Hepatic stellate cell (primary cell): ENCODE measurements around the gene AIG1.
A peak's percentile ranks its signal among the peaks of the same experiment; 100 is the strongest.
"Not testable (repeated sequence)": the region's sequence is repeated elsewhere in the genome, so short reads cannot be mapped to it uniquely, and the experiment has no call there.

ENCODE experiments used
- DNase-seq: peaks from one replicate; pipeline ENCODE4 v3.0.0; 2011; ENCODE audit warnings: low spot score

AIG1 gene

GRCh38 chr6:143058987-143059386, 1.7 kb upstream of the AIG1 start:
- DNase-seq: no peak

- DNase-seq: no peak
Observed at GRCh38 chr6:143059663-143060353, 881 bp upstream of the AIG1 start.

GRCh38 chr6:143060354-143060805, 309 bp upstream of the AIG1 start:
- DNase-seq: peak; percentile 84

- DNase-seq: no peak
Observed at GRCh38 chr6:143061597-143062385, 1.1 kb downstream of the AIG1 start.

GRCh38 chr6:143062551-143062950, 1.9 kb downstream of the AIG1 start:
- no peak for DNase-seq

GRCh38 chr6:143063631-143064030, 2.9 kb downstream of the AIG1 start:
- no peak for DNase-seq

- DNase-seq: no peak
Observed at GRCh38 chr6:143064271-143064670, 3.6 kb downstream of the AIG1 start.

- DNase-seq: no peak
Observed at GRCh38 chr6:143064951-143065683, 4.4 kb downstream of the AIG1 start.

GRCh38 chr6:143068001-143068400, 7.3 kb downstream of the AIG1 start:
- DNase-seq: no peak

- no peak for DNase-seq
Observed at GRCh38 chr6:143074101-143074500, 13.4 kb downstream of the AIG1 start.

GRCh38 chr6:143074670-143075318, 14.1 kb downstream of the AIG1 start:
- DNase-seq: no peak

GRCh38 chr6:143078468-143079324, 18.0 kb downstream of the AIG1 start:
- DNase-seq: no peak

- DNase-seq: no peak
Observed at GRCh38 chr6:143079325-143079640, 18.6 kb downstream of the AIG1 start.

GRCh38 chr6:143082274-143082673, 21.6 kb downstream of the AIG1 start:
- not testable (repeated sequence) for DNase-seq

GRCh38 chr6:143084019-143084418, 23.3 kb downstream of the AIG1 start:
- DNase-seq: not testable (repeated sequence)

GRCh38 chr6:143087335-143087734, 26.6 kb downstream of the AIG1 start:
- not testable (repeated sequence) for DNase-seq

- DNase-seq: no peak
Observed at GRCh38 chr6:143087856-143088255, 27.2 kb downstream of the AIG1 start.

- no peak for DNase-seq
Observed at GRCh38 chr6:143090314-143091044, 29.8 kb downstream of the AIG1 start.

GRCh38 chr6:143092768-143093167, 32.1 kb downstream of the AIG1 start:
- DNase-seq: no peak

GRCh38 chr6:143093290-143093689, 32.6 kb downstream of the AIG1 start:
- no peak for DNase-seq

- DNase-seq: no peak
Observed at GRCh38 chr6:143096403-143096802, 35.7 kb downstream of the AIG1 start.
